Lower leg skin (tissue), 3 donors: ENCODE results near the gene DNAI2.
"Not testable (repeated sequence)": the region's sequence is repeated elsewhere in the genome, so short reads cannot be mapped to it uniquely, and the experiment has no call there.

Experiments used
- CTCF ChIP-seq, 3 donors: fragments of 450-650 bp; IDR thresholded peaks; one replicate each; pipeline ENCODE4 v1.5.1; 2016; ENCODE audit warnings: antibody characterized with exemption in 3 of 3, mild to moderate bottlenecking in 3 of 3, moderate library complexity in 2 of 3
- POLR2A ChIP-seq, 2 donors: fragments of 450-650 bp; IDR thresholded peaks; one replicate each; pipeline ENCODE4 v1.6.1; 2016 to 2017; ENCODE audit warnings: antibody characterized with exemption in 2 of 2, mild to moderate bottlenecking in 1 of 2, moderate library complexity in 1 of 2

GRCh38 chr17:74279617-74280016 is 5.6 kb downstream of the DNAI2 start:
- TF ChIP-seq CTCF, POLR2A (IDR thresholded peaks at IDR 0.05): not testable (repeated sequence)
